SK-N-MC (cell line): Measurements from ENCODE around the gene CEP192.

Source experiments
- EZH2 ChIP-seq: fragments of 200-600 bp; sonication (generic); IDR thresholded peaks from one replicate; pipeline ENCODE4 v1.6.1; 2017; ENCODE audit warnings: antibody characterized with exemption
- FOXP2 ChIP-seq: optimal IDR thresholded peaks from 2 replicates; pipeline ENCODE3; 2011; ENCODE audit warnings: mild to moderate bottlenecking, moderate library complexity; ENCODE audit not compliant: insufficient read depth; ENCODE audit errors: extremely low read length, control extremely low read depth
- POLR2AphosphoS5 ChIP-seq: IDR thresholded peaks from 2 replicates; pipeline ENCODE4 v1.6.1; 2012; ENCODE audit warnings: mild to moderate bottlenecking, low read depth, low read length, borderline replicate concordance

GRCh38 chr18:12990123-12990475, 1.1 kb upstream of the CEP192 start:
- TF ChIP-seq EZH2 (no peak), POLR2AphosphoS5 (no peak), FOXP2 (no peak)
